ENCODE data around the gene RPL3. TPM values are rescaled to one million over a fixed set of nuclear protein-coding genes. Genes with fewer than 3 reads are reported as not detected.

RPL3 gene
- total RNA-seq, 1 experiment from 2014 or later: 2,830 TPM

- no peak overlapping the region for H3K27ac ChIP-seq (ENCODE audit: insufficient read length, low read depth, low read length)
- no CpG with 5 or more reads among the region's 7 CpGs for WGBS (ENCODE audit: extremely low coverage, insufficient read length, low lambda C conversion rate)
- Mint-ChIP-seq H3K27me3 (ENCODE audit: low read depth) (no peaks in the 10 kb centered on the region; the same call in none of the 2 replicates), H3K27ac (no peak overlapping the region), H3K4me3 (peak overlapping the region in 1 of 2 experiments; percentile 20; a peak in 1 of 5 replicates), H3K4me1 (peaks cover 34 to 60% of the 10 kb centered on the region in 2 experiments), H3K9me3 (no peaks in the 10 kb centered on the region), H3K36me3 (ENCODE audit: insufficient read depth in 1 of 3, low read depth in 3 of 3) (peaks cover 7 to 22% (median 10%) of the 10 kb centered on the region in 3 experiments; a peak in 6 of 7 replicates)
- H3K4me2 ChIP-seq (ENCODE audit: insufficient read depth, insufficient read length, low read length): no peak overlapping the region
- no peak overlapping the region for H2BK12ac ChIP-seq (ENCODE audit: insufficient read length, low read depth, low read length)
- H4K91ac ChIP-seq (ENCODE audit: insufficient read length, low read depth, low read length): no peak overlapping the region
- no peak overlapping the region for H2BK20ac ChIP-seq (ENCODE audit: low read depth, low read length, poor library complexity, severe bottlenecking)
- no peak overlapping the region for H3T11ph ChIP-seq (ENCODE audit: low read length)
- no peak overlapping the region for H4K5ac ChIP-seq (ENCODE audit: insufficient read length, low read depth, low read length)
- H2AFZ ChIP-seq (ENCODE audit: low read length): no peak overlapping the region
- H3K79me2 ChIP-seq (ENCODE audit: insufficient read depth, low read length): no peaks in the 10 kb centered on the region
- TF ChIP-seq CTCF (conservative IDR thresholded peaks at IDR 0.05): no peak
- no peak for DNase-seq
- no peaks in the 10 kb centered on the region for H3K79me1 ChIP-seq (ENCODE audit: insufficient read depth, low read depth, low read length, poor library complexity, severe bottlenecking)
- no peak overlapping the region for H2BK5ac ChIP-seq (ENCODE audit: insufficient read length, low read length)
- peaks cover 2% of the 10 kb centered on the region for H4K20me1 ChIP-seq (ENCODE audit: control insufficient read depth, insufficient read depth, insufficient read length)
- H3K18ac ChIP-seq (ENCODE audit: insufficient read length, low read depth, low read length): no peak overlapping the region
- no peaks in the 10 kb centered on the region for H3K27me3 ChIP-seq (ENCODE audit: insufficient read depth, low read length)
- H2AK5ac ChIP-seq (ENCODE audit: insufficient read length, low read length): no peak overlapping the region
- no peak overlapping the region for H3K23ac ChIP-seq (ENCODE audit: insufficient read length, low read depth, low read length)
- peaks cover 6% of the 10 kb centered on the region; the same call in 1 of the 2 replicates for H3K4me1 ChIP-seq (ENCODE audit: insufficient read depth, low read length)
- no peak overlapping the region for H4K8ac ChIP-seq (replicated peaks; ENCODE audit: insufficient read length, low read depth, low read length)
- no peak overlapping the region for H3K4ac ChIP-seq (ENCODE audit: low read depth, low read length)
- peaks cover 4% of the 10 kb centered on the region for H3K23me2 ChIP-seq (ENCODE audit: insufficient read length, low read depth, low read length, poor library complexity, severe bottlenecking)
- no peak overlapping the region for H2BK15ac ChIP-seq (ENCODE audit: low read depth, low read length)
- no peak overlapping the region for H3K56ac ChIP-seq (ENCODE audit: insufficient read length, low read depth, low read length)
- H3K9me3 ChIP-seq (ENCODE audit: control insufficient read depth, low read depth, low read length): no peaks in the 10 kb centered on the region
- H3K14ac ChIP-seq (ENCODE audit: insufficient read depth, low read length): no peak overlapping the region
- H3K9ac ChIP-seq (ENCODE audit: extremely low read depth, insufficient read length, low read length): no peak overlapping the region
- no peak overlapping the region for H2BK120ac ChIP-seq (ENCODE audit: low read depth, low read length, poor library complexity, severe bottlenecking)
These were observed 42.1 kb upstream of the RPL3 start for GRCh38 chr22:39361496-39361895.
